Neural progenitor cell (in vitro differentiated cells): ENCODE data around the gene ST7. TPM values are rescaled to one million over a fixed set of nuclear protein-coding genes. Genes with fewer than 3 reads are reported as not detected.
A peak's percentile ranks its signal among the peaks of the same experiment; 100 is the strongest.
"Not testable (repeated sequence)": the region's sequence is repeated elsewhere in the genome, so short reads cannot be mapped to it uniquely, and the experiment has no call there.

ENCODE experiments used
- DNase-seq: peaks from one replicate; pipeline ENCODE4 v3.0.0-alpha.2; 2016; ENCODE audit warnings: low spot score
- H2AFZ ChIP-seq: fragments of 200-600 bp; sonication (generic); replicated peaks from 2 replicates; pipeline ENCODE4 v1.6.1; 2016; ENCODE audit warnings: antibody characterized with exemption
- H3F3A ChIP-seq: fragments of 200-600 bp; sonication (generic); 2 replicates; pipeline ENCODE4 v1.6.1; 2016; ENCODE audit warnings: antibody characterized with exemption, low read depth
- H3K27ac ChIP-seq: fragments of 200-600 bp; sonication (generic); 2 replicates; pipeline ENCODE4 v1.5.1; 2016; ENCODE audit warnings: mild to moderate bottlenecking
- H3K27me3 ChIP-seq: fragments of 200-600 bp; sonication (generic); 2 replicates; pipeline ENCODE4 v1.6.1; 2016; ENCODE audit warnings: mild to moderate bottlenecking, moderate library complexity
- H3K36me3 ChIP-seq: fragments of 200-600 bp; sonication (generic); 2 replicates; pipeline ENCODE4 v1.5.1; 2016
- H3K4me1 ChIP-seq: fragments of 200-600 bp; sonication (generic); 2 replicates; pipeline ENCODE4 v1.6.1; 2016; ENCODE audit warnings: mixed run types
- H3K4me2 ChIP-seq: fragments of 200-600 bp; sonication (generic); 2 replicates; pipeline ENCODE4 v1.6.1; 2016
- H3K4me3 ChIP-seq: fragments of 200-600 bp; sonication (generic); 2 replicates; pipeline ENCODE4 v1.5.1; 2016
- H3K79me2 ChIP-seq: fragments of 200-600 bp; sonication (generic); 2 replicates; pipeline ENCODE4 v1.6.1; 2016; ENCODE audit warnings: low read depth
- H3K9ac ChIP-seq: fragments of 200-600 bp; sonication (generic); 2 replicates; pipeline ENCODE4 v1.6.1; 2016
- H3K9me3 ChIP-seq: fragments of 200-600 bp; sonication (generic); 2 replicates; pipeline ENCODE4 v1.5.1; 2016; ENCODE audit warnings: low read depth
- H4K20me1 ChIP-seq: fragments of 200-600 bp; sonication (generic); 2 replicates; pipeline ENCODE4 v1.6.1; 2016; ENCODE audit warnings: low read depth
- H3K27ac Mint-ChIP-seq: 3 replicates; pipeline ENCODE4 v1.8.0; 2021; ENCODE audit warnings: mixed read lengths
- H3K27me3 Mint-ChIP-seq: 2 replicates; pipeline ENCODE4 v1.8.0; 2022; ENCODE audit warnings: low read depth, mild to moderate bottlenecking, inconsistent platforms, moderate library complexity, mixed read lengths; ENCODE audit not compliant: insufficient read depth
- H3K36me3 Mint-ChIP-seq: 3 replicates; pipeline ENCODE4 v1.8.0; 2021; ENCODE audit warnings: mixed read lengths
- H3K4me1 Mint-ChIP-seq: 3 replicates; pipeline ENCODE4 v1.8.0; 2021; ENCODE audit warnings: mixed read lengths
- H3K4me3 Mint-ChIP-seq: 3 replicates; pipeline ENCODE4 v1.8.0; 2021; ENCODE audit warnings: mild to moderate bottlenecking, moderate library complexity, mixed read lengths
- H3K9me3 Mint-ChIP-seq: 3 replicates; pipeline ENCODE4 v1.8.0; 2020; ENCODE audit warnings: mixed read lengths
- EZH2 ChIP-seq: fragments of 200-600 bp; sonication (generic); IDR thresholded peaks from 2 replicates; pipeline ENCODE4 v1.6.1; 2017; ENCODE audit warnings: antibody characterized with exemption, mild to moderate bottlenecking, moderate library complexity
- EZH2phosphoT487 ChIP-seq: fragments of 200-600 bp; sonication (generic); IDR thresholded peaks from 2 replicates; pipeline ENCODE4 v1.6.1; 2017; ENCODE audit warnings: antibody characterized with exemption
- total RNA-seq: library from RNA; depleted of rRNA; stranded (reverse); fragments of >200 nt; gene quantifications from 2 replicates; pipeline ENCODE4 v1.2.3, GENCODE V29; 2015; ENCODE audit warnings: low replicate concordance
- TF ChIP-seq, protein P1 (sequence below): fragments of 200-600 bp; sonication (generic); IDR thresholded peaks from 2 replicates; pipeline ENCODE4 v1.5.1; 2017; ENCODE audit warnings: antibody characterized with exemption, mild to moderate bottlenecking

ST7 gene
- total RNA-seq, 1 donor from 2014 or later: 5.8 TPM

- no peaks in the 10 kb centered on the region for H3K9me3 ChIP-seq
- H3K4me3 ChIP-seq: no peak overlapping the region
- peaks cover 5% of the 10 kb centered on the region for H3K27me3 Mint-ChIP-seq
Measured at GRCh38 chr7:117243390-117243789, 290.1 kb downstream of the ST7 start.

GRCh38 chr7:117245703-117246102 lies 292.4 kb downstream of the ST7 start:
- not testable (repeated sequence) for H2AFZ ChIP-seq, H3K27ac ChIP-seq, H3K27ac Mint-ChIP-seq, H3K4me1 ChIP-seq, H3F3A ChIP-seq, H3K4me3 Mint-ChIP-seq, H3K4me2 ChIP-seq, H3K9me3 Mint-ChIP-seq, H4K20me1 ChIP-seq, H3K27me3 Mint-ChIP-seq, H3K9ac ChIP-seq, H3K27me3 ChIP-seq, H3K4me1 Mint-ChIP-seq, DNase-seq, H3K9me3 ChIP-seq, H3K36me3 ChIP-seq, H3K4me3 ChIP-seq, H3K79me2 ChIP-seq, H3K36me3 Mint-ChIP-seq

More at GRCh38 chr7:117243390-117243789, 290.1 kb downstream of the ST7 start:
- no peaks in the 10 kb centered on the region for H4K20me1 ChIP-seq
- no peak overlapping the region for H2AFZ ChIP-seq
- no peaks in the 10 kb centered on the region for H3K4me1 ChIP-seq
- no peaks in the 10 kb centered on the region for H3K36me3 ChIP-seq
- no peak overlapping the region for H3K4me2 ChIP-seq
- H3K9me3 Mint-ChIP-seq: peaks cover 9% of the 10 kb centered on the region
- no peaks in the 10 kb centered on the region for H3K36me3 Mint-ChIP-seq
- H3K9ac ChIP-seq: no peak overlapping the region
- H3K27me3 ChIP-seq: no peaks in the 10 kb centered on the region
- no peak overlapping the region for H3K4me3 Mint-ChIP-seq
- H3K27ac ChIP-seq: no peak overlapping the region
- H3F3A ChIP-seq: no peaks in the 10 kb centered on the region
- H3K4me1 Mint-ChIP-seq: peaks cover 3% of the 10 kb centered on the region
- TF ChIP-seq, protein P1, sequence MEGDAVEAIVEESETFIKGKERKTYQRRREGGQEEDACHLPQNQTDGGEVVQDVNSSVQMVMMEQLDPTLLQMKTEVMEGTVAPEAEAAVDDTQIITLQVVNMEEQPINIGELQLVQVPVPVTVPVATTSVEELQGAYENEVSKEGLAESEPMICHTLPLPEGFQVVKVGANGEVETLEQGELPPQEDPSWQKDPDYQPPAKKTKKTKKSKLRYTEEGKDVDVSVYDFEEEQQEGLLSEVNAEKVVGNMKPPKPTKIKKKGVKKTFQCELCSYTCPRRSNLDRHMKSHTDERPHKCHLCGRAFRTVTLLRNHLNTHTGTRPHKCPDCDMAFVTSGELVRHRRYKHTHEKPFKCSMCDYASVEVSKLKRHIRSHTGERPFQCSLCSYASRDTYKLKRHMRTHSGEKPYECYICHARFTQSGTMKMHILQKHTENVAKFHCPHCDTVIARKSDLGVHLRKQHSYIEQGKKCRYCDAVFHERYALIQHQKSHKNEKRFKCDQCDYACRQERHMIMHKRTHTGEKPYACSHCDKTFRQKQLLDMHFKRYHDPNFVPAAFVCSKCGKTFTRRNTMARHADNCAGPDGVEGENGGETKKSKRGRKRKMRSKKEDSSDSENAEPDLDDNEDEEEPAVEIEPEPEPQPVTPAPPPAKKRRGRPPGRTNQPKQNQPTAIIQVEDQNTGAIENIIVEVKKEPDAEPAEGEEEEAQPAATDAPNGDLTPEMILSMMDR: no peak
- TF ChIP-seq EZH2phosphoT487 (no peak), EZH2 (no peak)
- H3K27ac Mint-ChIP-seq: no peak overlapping the region
- no peak for DNase-seq
- H3K79me2 ChIP-seq: no peaks in the 10 kb centered on the region

DNA sequence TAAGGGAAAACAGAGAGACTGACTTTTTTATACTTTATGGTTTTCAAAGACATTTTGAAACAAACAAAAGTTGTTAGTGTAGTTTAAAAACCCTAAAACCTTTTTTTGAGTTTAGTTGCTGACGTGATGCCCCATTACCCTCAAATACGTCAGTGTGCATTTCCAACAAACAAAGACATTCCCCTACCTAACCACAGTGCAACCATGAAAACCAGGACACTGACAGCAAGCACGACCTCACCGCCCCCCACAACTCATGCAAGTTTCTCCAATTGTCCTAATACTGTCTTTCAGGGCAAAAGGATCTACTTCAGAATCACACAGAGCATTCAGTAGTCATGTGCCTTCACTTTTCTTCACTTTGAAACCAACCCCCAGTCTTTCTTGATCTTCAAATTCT lies 294.5 kb downstream of the ST7 start:
- no peaks in the 10 kb centered on the region for H4K20me1 ChIP-seq
- no peak overlapping the region for H3K4me2 ChIP-seq
- Mint-ChIP-seq H3K4me3 (no peak overlapping the region), H3K27ac (no peak overlapping the region), H3K27me3 (peaks cover 2% of the 10 kb centered on the region), H3K36me3 (no peaks in the 10 kb centered on the region), H3K4me1 (peaks cover 3% of the 10 kb centered on the region), H3K9me3 (peaks cover 9% of the 10 kb centered on the region)
- no peak overlapping the region for H3K4me3 ChIP-seq
- no peak overlapping the region for H3K9ac ChIP-seq
- DNase-seq: no peak
- no peak overlapping the region for H3K27ac ChIP-seq
- no peak overlapping the region for H2AFZ ChIP-seq
- H3K4me1 ChIP-seq: no peaks in the 10 kb centered on the region
- no peaks in the 10 kb centered on the region for H3K27me3 ChIP-seq
- no peaks in the 10 kb centered on the region for H3K36me3 ChIP-seq
- H3F3A ChIP-seq: no peaks in the 10 kb centered on the region
- no peaks in the 10 kb centered on the region for H3K79me2 ChIP-seq
- H3K9me3 ChIP-seq: no peaks in the 10 kb centered on the region
- TF ChIP-seq, protein P1: no peak
- TF ChIP-seq EZH2phosphoT487 (no peak), EZH2 (no peak)

DNA sequence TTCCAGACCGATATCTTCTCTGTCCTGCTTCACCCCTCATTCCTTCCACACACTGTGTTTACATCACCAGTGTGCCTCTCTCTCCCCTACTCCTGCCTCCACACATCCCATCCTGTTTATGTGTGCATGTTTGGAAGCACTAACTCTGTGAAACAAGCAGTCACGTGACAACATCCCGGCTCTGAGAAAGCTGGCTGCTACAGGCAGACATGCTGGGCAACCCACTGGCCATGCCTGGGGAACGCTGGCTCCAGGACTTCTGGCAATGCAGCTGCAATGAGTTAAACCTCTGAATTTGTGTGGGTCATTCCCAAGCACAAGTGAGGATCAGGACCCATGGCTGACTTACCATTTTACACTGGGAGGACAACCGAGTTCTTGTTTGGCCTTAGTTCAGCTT lies 295.5 kb downstream of the ST7 start:
- H3K36me3 ChIP-seq: no peaks in the 10 kb centered on the region
- no peaks in the 10 kb centered on the region for H3K27me3 ChIP-seq
- H3K4me2 ChIP-seq: no peak overlapping the region
- Mint-ChIP-seq H3K9me3 (peaks cover 9% of the 10 kb centered on the region), H3K4me3 (no peak overlapping the region), H3K27ac (peak overlapping the region; percentile 9), H3K36me3 (no peaks in the 10 kb centered on the region), H3K27me3 (peaks cover 2% of the 10 kb centered on the region), H3K4me1 (peaks cover 3% of the 10 kb centered on the region)
- H3K4me3 ChIP-seq: no peak overlapping the region
- no peaks in the 10 kb centered on the region for H3F3A ChIP-seq
- H3K27ac ChIP-seq: no peak overlapping the region
- peak overlapping the region; percentile 26 for H2AFZ ChIP-seq
- no peaks in the 10 kb centered on the region for H4K20me1 ChIP-seq
- no peaks in the 10 kb centered on the region for H3K9me3 ChIP-seq
- TF ChIP-seq EZH2phosphoT487 (no peak), EZH2 (no peak)
- TF ChIP-seq, protein P1: no peak
- no peaks in the 10 kb centered on the region for H3K4me1 ChIP-seq
- DNase-seq: no peak
- no peaks in the 10 kb centered on the region for H3K79me2 ChIP-seq
- H3K9ac ChIP-seq: no peak overlapping the region
